ENCODE data around the gene SCN2B.

SCN2B gene

GRCh38 chr11:118171269-118172062, 5.0 kb downstream of the SCN2B start:
- DNase-seq, result peak; percentile 87

- peak; percentile 97 for DNase-seq
These were observed 5.6 kb downstream of the SCN2B start for GRCh38 chr11:118170882-118171268.

GRCh38 chr11:118170231-118170630, 6.2 kb downstream of the SCN2B start:
- no peak for DNase-seq

GRCh38 chr11:118169300-118170140, 6.9 kb downstream of the SCN2B start:
- DNase-seq, result no peak

- DNase-seq, result no peak
These were observed 7.7 kb downstream of the SCN2B start for GRCh38 chr11:118168751-118169150.

GRCh38 chr11:118168316-118168715, 8.1 kb downstream of the SCN2B start:
- no peak for DNase-seq

- no peak for DNase-seq
These were observed 8.5 kb downstream of the SCN2B start for GRCh38 chr11:118167906-118168305.

- DNase-seq, result no peak
These were observed 9.2 kb downstream of the SCN2B start for GRCh38 chr11:118167253-118167652.

GRCh38 chr11:118166641-118167040, 9.8 kb downstream of the SCN2B start:
- DNase-seq, result no peak

GRCh38 chr11:118164885-118165284, 11.6 kb downstream of the SCN2B start:
- DNase-seq, result no peak

- DNase-seq, result no peak
These were observed 12.9 kb downstream of the SCN2B start for GRCh38 chr11:118163494-118163893.

- DNase-seq, result no peak
These were observed 13.6 kb downstream of the SCN2B start for GRCh38 chr11:118162846-118163245.

- DNase-seq, result no peak
These were observed 14.7 kb downstream of the SCN2B start for GRCh38 chr11:118161786-118162185.

- DNase-seq, result no peak
These were observed 19.1 kb downstream of the SCN2B start for GRCh38 chr11:118157186-118157895.

GRCh38 chr11:118156531-118157185, 19.8 kb downstream of the SCN2B start:
- DNase-seq, result no peak

GRCh38 chr11:118155776-118156530, 20.5 kb downstream of the SCN2B start:
- DNase-seq, result no peak

GRCh38 chr11:118154641-118155040, 21.8 kb downstream of the SCN2B start:
- DNase-seq, result no peak

GRCh38 chr11:118153976-118154375, 22.5 kb downstream of the SCN2B start:
- DNase-seq, result no peak

- DNase-seq, result no peak
These were observed 22.9 kb downstream of the SCN2B start for GRCh38 chr11:118153516-118153915.

GRCh38 chr11:118152552-118153471, 23.6 kb downstream of the SCN2B start, which contains the start of gene SCN4B:
Gene SCN4B, minus strand, starts transcription at chr11:118152823. Its CDS starts 150 bp downstream, at chr11:118152673.
- DNase-seq, result peak; percentile 89

GRCh38 chr11:118152020-118152551, 24.4 kb downstream of the SCN2B start:
- DNase-seq, result peak; percentile 18

All from NCI-H1105 treated with DMSO at 0.1 percent for 48 hours (cell line).